CD8-positive, alpha-beta memory T cell (primary cell): ENCODE results near the gene IGF1. TPM values are rescaled to one million over a fixed set of nuclear protein-coding genes. Genes with fewer than 3 reads are reported as not detected.

Source experiments
- CTCF ChIA-PET: fragments of 350-600 bp; sonication (Branson Sonifier 250); formaldehyde crosslinking; loops from one replicate; lab custom pipeline; 2021; ENCODE audit warnings: antibody characterized with exemption; lab: Charles Lee
- POLR2A ChIA-PET: fragments of 350-600 bp; sonication (Branson Sonifier 250); formaldehyde crosslinking; loops from one replicate; lab custom pipeline; 2021; ENCODE audit warnings: antibody characterized with exemption; lab: Charles Lee
- DNase-seq, 5 donors: peaks; one replicate each; pipeline versions ENCODE4 v3.0.0 to v3.0.0-alpha.2; 2020 to 2022; ENCODE audit warnings: mixed read lengths in 1 of 5
- H3K27ac ChIP-seq: one replicate; pipeline ENCODE4 v1.7.0; 2013; ENCODE audit warnings: low read depth, mild to moderate bottlenecking, low read length, moderate library complexity
- H3K27me3 ChIP-seq: 2 replicates; pipeline ENCODE4 v1.7.0; 2013; ENCODE audit warnings: low read length, mild to moderate bottlenecking; ENCODE audit not compliant: insufficient read depth, poor library complexity, severe bottlenecking
- H3K36me3 ChIP-seq: 2 replicates; pipeline ENCODE4 v1.7.0; 2013; ENCODE audit warnings: mild to moderate bottlenecking, low read length, moderate library complexity; ENCODE audit not compliant: insufficient read depth
- H3K4me1 ChIP-seq: 2 replicates; pipeline ENCODE4 v1.7.0; 2013; ENCODE audit warnings: mild to moderate bottlenecking, low read length, moderate library complexity; ENCODE audit not compliant: insufficient read depth
- H3K4me3 ChIP-seq: 2 replicates; pipeline ENCODE4 v1.7.0; 2013; ENCODE audit warnings: mild to moderate bottlenecking, low read length
- H3K9me3 ChIP-seq: 2 replicates; pipeline ENCODE4 v1.7.0; 2013; ENCODE audit warnings: mild to moderate bottlenecking, low read length
- H3K27ac Mint-ChIP-seq, 8 donors: one replicate each; pipeline ENCODE4 v1.8.0; 2020 to 2021; ENCODE audit warnings: mixed read lengths in 8 of 8, mild to moderate bottlenecking in 6 of 8, inconsistent platforms in 3 of 8, moderate library complexity in 3 of 8
- H3K27me3 Mint-ChIP-seq, 2 donors: one replicate each; pipeline ENCODE4 v1.8.0; 2020 to 2021; ENCODE audit warnings: mixed read lengths in 2 of 2, mild to moderate bottlenecking in 1 of 2, moderate library complexity in 1 of 2
- H3K36me3 Mint-ChIP-seq, 3 donors: one replicate each; pipeline ENCODE4 v1.8.0; 2020 to 2021; ENCODE audit warnings: mixed read lengths in 3 of 3, inconsistent platforms in 1 of 3, mild to moderate bottlenecking in 1 of 3
- H3K4me1 Mint-ChIP-seq, 3 donors: one replicate each; pipeline ENCODE4 v1.8.0; 2020 to 2021; ENCODE audit warnings: mixed read lengths in 3 of 3, inconsistent platforms in 1 of 3, mild to moderate bottlenecking in 1 of 3
- H3K4me3 Mint-ChIP-seq, 7 donors: one replicate each; pipeline ENCODE4 v1.8.0; 2020 to 2021; ENCODE audit warnings: mixed read lengths in 7 of 7, mild to moderate bottlenecking in 6 of 7, moderate library complexity in 4 of 7, inconsistent platforms in 2 of 7
- H3K9me3 Mint-ChIP-seq, 5 donors: one replicate each; pipeline ENCODE4 v1.8.0; 2020 to 2022; ENCODE audit warnings: mixed read lengths in 5 of 5, mild to moderate bottlenecking in 3 of 5, moderate library complexity in 2 of 5, inconsistent platforms in 1 of 5
- polyA plus RNA-seq: library from polyadenylated mRNA; unstranded; fragments of 300-500 nt; fragmentation: Illumina TruSeq; gene quantifications from one replicate; pipeline ENCODE4 v1.2.3, GENCODE V29; 2021
- total RNA-seq, 2 experiments: library from RNA; stranded (reverse); gene quantifications; one replicate each; pipeline ENCODE4 v1.2.3, GENCODE V29; 2021

IGF1 gene
- total and polyA plus RNA-seq, 3 experiments from 2014 or later: 0.28 to 1.4 TPM; not detected in 1

- no peaks in the 10 kb centered on the region for H3K36me3 ChIP-seq
- CTCF ChIA-PET: interaction anchor here (1.8 kb wide), 1 partner anchor 10 kb away, joined by 4 read pairs; no protein-coding TSS in a partner anchor
- H3K27ac Mint-ChIP-seq: no peak overlapping the region
- H3K27me3 Mint-ChIP-seq: no peaks in the 10 kb centered on the region
- no peak overlapping the region for H3K27ac ChIP-seq
- H3K36me3 Mint-ChIP-seq: no peaks in the 10 kb centered on the region
- POLR2A ChIA-PET: no interaction called here
- no peak overlapping the region for H3K4me3 ChIP-seq
- H3K27me3 ChIP-seq: no peaks in the 10 kb centered on the region
- H3K4me1 Mint-ChIP-seq: no peaks in the 10 kb centered on the region
- no peaks in the 10 kb centered on the region for H3K9me3 Mint-ChIP-seq
- DNase-seq: no peak
- no peaks in the 10 kb centered on the region for H3K9me3 ChIP-seq
- H3K4me3 Mint-ChIP-seq: no peak overlapping the region
- H3K4me1 ChIP-seq: no peaks in the 10 kb centered on the region
Observed at GRCh38 chr12:102430661-102431060, 49.7 kb downstream of the IGF1 start.

- CTCF ChIA-PET: interaction anchor here (1.8 kb wide), 1 partner anchor 11 kb away, joined by 4 read pairs; no protein-coding TSS in a partner anchor
- no peaks in the 10 kb centered on the region for H3K9me3 Mint-ChIP-seq
- Histone ChIP-seq H3K27ac (peak overlapping the region; percentile 48), H3K4me1 (no peaks in the 10 kb centered on the region), H3K4me3 (no peak overlapping the region), H3K27me3 (no peaks in the 10 kb centered on the region), H3K36me3 (no peaks in the 10 kb centered on the region), H3K9me3 (no peaks in the 10 kb centered on the region)
- H3K36me3 Mint-ChIP-seq: no peaks in the 10 kb centered on the region
- H3K27ac Mint-ChIP-seq: no peak overlapping the region
- POLR2A ChIA-PET: no interaction called here
- peaks cover 0 to 4% of the 10 kb centered on the region in 2 donors for H3K27me3 Mint-ChIP-seq
- H3K4me3 Mint-ChIP-seq: no peak overlapping the region
- DNase-seq: no peak
- no peaks in the 10 kb centered on the region for H3K4me1 Mint-ChIP-seq
Observed at GRCh38 chr12:102429211-102430154, 50.9 kb downstream of the IGF1 start.

- POLR2A ChIA-PET: no interaction called here
- Mint-ChIP-seq H3K9me3 (no peaks in the 10 kb centered on the region), H3K4me3 (no peak overlapping the region), H3K36me3 (no peaks in the 10 kb centered on the region), H3K27me3 (peaks cover 0 to 4% of the 10 kb centered on the region in 2 donors), H3K4me1 (peaks cover 0 to 5% (median 5%) of the 10 kb centered on the region in 3 donors), H3K27ac (no peak overlapping the region)
- no peak overlapping the region for H3K27ac ChIP-seq
- CTCF ChIA-PET: no interaction called here
- no peaks in the 10 kb centered on the region for H3K9me3 ChIP-seq
- H3K27me3 ChIP-seq: no peaks in the 10 kb centered on the region
- H3K36me3 ChIP-seq: no peaks in the 10 kb centered on the region
- no peaks in the 10 kb centered on the region for H3K4me1 ChIP-seq
- no peak for DNase-seq
- H3K4me3 ChIP-seq: no peak overlapping the region
Observed at GRCh38 chr12:102427543-102427941, 52.8 kb downstream of the IGF1 start.

- no peaks in the 10 kb centered on the region for H3K36me3 Mint-ChIP-seq
- peaks cover 0 to 4% of the 10 kb centered on the region in 2 donors for H3K27me3 Mint-ChIP-seq
- Histone ChIP-seq H3K4me3 (no peak overlapping the region), H3K9me3 (no peaks in the 10 kb centered on the region), H3K36me3 (no peaks in the 10 kb centered on the region), H3K27ac (no peak overlapping the region), H3K27me3 (no peaks in the 10 kb centered on the region), H3K4me1 (no peaks in the 10 kb centered on the region)
- POLR2A ChIA-PET: no interaction called here
- no peak for DNase-seq
- peaks cover under 1 to 12% (median 12%) of the 10 kb centered on the region in 3 donors for H3K4me1 Mint-ChIP-seq
- no peak overlapping the region for H3K4me3 Mint-ChIP-seq
- no peaks in the 10 kb centered on the region for H3K9me3 Mint-ChIP-seq
- no peak overlapping the region for H3K27ac Mint-ChIP-seq
- CTCF ChIA-PET: no interaction called here
Observed at GRCh38 chr12:102426599-102427542, 53.5 kb downstream of the IGF1 start.

- POLR2A ChIA-PET: no interaction called here
- H3K27ac Mint-ChIP-seq: no peak overlapping the region
- no peaks in the 10 kb centered on the region for H3K9me3 ChIP-seq
- H3K4me1 ChIP-seq: no peaks in the 10 kb centered on the region
- no peak overlapping the region for H3K4me3 Mint-ChIP-seq
- no peaks in the 10 kb centered on the region for H3K36me3 Mint-ChIP-seq
- H3K27me3 ChIP-seq: no peaks in the 10 kb centered on the region
- no peaks in the 10 kb centered on the region for H3K9me3 Mint-ChIP-seq
- CTCF ChIA-PET: no interaction called here
- DNase-seq: no peak
- H3K36me3 ChIP-seq: no peaks in the 10 kb centered on the region
- H3K4me1 Mint-ChIP-seq: peaks cover 6 to 18% (median 18%) of the 10 kb centered on the region in 3 donors
- no peak overlapping the region for H3K27ac ChIP-seq
- H3K4me3 ChIP-seq: no peak overlapping the region
- peaks cover 0 to 4% of the 10 kb centered on the region in 2 donors for H3K27me3 Mint-ChIP-seq
Observed at GRCh38 chr12:102425109-102426039, 55.0 kb downstream of the IGF1 start.

GRCh38 chr12:102423462-102423861 is 56.9 kb downstream of the IGF1 start:
- H3K36me3 Mint-ChIP-seq: no peaks in the 10 kb centered on the region
- H3K27ac Mint-ChIP-seq: no peak overlapping the region
- no peak overlapping the region for H3K4me3 Mint-ChIP-seq
- Histone ChIP-seq H3K9me3 (no peaks in the 10 kb centered on the region), H3K27ac (no peak overlapping the region), H3K4me3 (no peak overlapping the region), H3K4me1 (no peaks in the 10 kb centered on the region), H3K36me3 (no peaks in the 10 kb centered on the region), H3K27me3 (no peaks in the 10 kb centered on the region)
- H3K27me3 Mint-ChIP-seq: peaks cover 0 to 4% of the 10 kb centered on the region in 2 donors
- no peak for DNase-seq
- H3K9me3 Mint-ChIP-seq: no peaks in the 10 kb centered on the region
- ChIA-PET CTCF (interaction anchor here (0.9 kb wide), 1 partner anchor 61 kb away, joined by 3 read pairs; no protein-coding TSS in a partner anchor), POLR2A (no interaction called here)
- peaks cover 6 to 18% (median 18%) of the 10 kb centered on the region in 3 donors for H3K4me1 Mint-ChIP-seq
